ENCODE data around the gene LIPM. TPM values are rescaled to one million over a fixed set of nuclear protein-coding genes. Genes with fewer than 3 reads are reported as not detected.

Gene LIPM
- total RNA-seq, 1 donor from 2014 or later = not detected

DNA sequence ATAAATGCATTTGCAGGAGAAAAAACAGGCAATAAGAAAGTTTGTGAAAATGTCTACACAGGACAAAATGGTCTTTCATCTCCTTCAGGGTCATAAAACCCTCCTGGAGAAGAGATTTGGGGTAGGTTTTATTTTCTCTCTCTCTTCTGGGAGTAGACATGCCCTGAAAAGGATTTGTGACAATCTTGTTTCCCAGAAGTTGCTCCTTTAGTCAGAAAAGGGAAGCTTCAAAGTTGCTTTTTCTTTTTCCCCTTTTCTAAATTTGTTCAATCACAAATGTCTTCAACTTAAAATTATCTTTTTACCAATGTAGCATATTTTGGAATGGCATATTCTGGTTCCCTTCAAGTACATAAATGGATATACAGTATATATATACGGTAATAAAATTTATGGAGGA is 58.5 kb downstream of the LIPM start:
- no peak for ATAC-seq (ENCODE audit: poor library complexity)
- intact Hi-C loops (cut with DNase I) = no loop called here
- DNase-seq = no peak

DNA sequence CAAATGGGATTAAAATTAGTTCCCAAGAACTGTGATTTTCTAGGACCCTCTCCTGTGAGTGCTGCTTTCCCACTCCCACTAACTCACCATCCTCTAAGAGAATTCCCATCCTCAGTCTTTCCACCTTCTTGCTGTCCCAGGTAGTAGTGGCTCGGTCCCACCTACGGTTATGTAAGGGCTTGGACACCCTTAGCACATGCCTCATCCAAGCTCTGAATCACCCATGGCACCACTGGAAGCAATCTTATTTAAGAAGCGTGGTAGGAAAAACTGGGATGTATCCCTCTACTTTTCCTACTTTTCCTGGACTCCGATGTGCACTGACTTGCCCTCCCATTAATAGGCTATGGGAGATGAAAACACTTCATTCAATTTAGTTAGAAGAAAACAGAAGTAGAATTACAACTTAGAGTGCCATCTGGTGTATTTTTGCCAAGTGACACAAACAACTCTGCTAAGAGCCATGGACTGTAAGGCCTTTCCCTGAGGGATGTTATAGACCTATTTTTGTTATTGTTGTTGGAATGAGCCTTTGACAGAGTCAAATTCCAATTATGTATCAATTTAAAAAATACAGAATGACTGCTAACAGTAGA is 62.8 kb downstream of the LIPM start:
- intact Hi-C loops (cut with DNase I) = no loop called here
- ATAC-seq (ENCODE audit: poor library complexity) = no peak
- DNase-seq = no peak

DNA sequence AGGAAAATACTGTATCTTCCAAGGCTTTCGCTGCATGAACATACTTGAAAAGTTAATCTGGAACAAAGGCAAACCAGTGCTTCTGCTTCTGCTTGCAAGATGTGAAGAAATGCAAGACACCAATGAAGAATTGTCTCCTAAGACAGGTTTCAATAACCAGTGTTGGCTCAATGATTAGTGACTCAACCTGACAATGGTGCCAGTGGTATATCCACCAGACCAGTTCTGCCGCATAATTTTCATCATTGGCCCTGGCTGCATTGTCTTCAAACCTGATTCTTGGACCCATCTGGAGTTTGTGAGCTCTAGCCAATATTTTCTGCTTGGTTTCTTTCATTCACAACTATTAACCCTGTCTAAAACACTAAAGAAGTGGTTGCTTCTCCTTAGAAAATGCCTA is 63.9 kb downstream of the LIPM start:
- intact Hi-C loops (cut with DNase I) = no loop called here
- ATAC-seq (ENCODE audit: poor library complexity) = no peak
- DNase-seq = no peak

DNA sequence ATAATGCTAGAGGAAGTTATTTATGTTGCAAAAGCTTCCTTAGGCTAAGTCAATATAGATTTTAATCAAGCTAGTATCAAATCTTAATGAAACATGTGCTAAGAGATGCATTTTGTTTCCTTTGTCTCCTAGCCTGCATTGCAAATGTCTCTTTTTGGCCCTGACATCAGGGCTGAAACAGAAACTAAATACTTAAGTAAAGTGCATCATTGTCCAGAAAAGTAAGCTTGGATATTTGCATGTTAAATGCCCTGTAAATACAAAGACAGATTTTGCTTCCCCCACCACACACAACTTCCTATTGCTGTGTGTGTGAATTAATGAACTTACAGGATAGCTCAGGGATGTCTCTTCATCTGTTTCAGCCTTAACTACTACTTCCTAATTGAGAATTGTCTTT is 67.6 kb downstream of the LIPM start:
- intact Hi-C loops (cut with DNase I) = no loop called here

More for the DNA sequence above, 67.6 kb downstream of the LIPM start:
- DNase-seq (no peak), ATAC-seq (ENCODE audit: poor library complexity) (no peak)

Other genes starting within 250 kb of the LIPM start
- 22.5 TPM for gene RNLS, start 219.4 kb upstream of the LIPM start, total RNA-seq
- not detected for gene LIPJ, start 216.0 kb upstream of the LIPM start, total RNA-seq
- not detected for gene LIPF, start 138.3 kb upstream of the LIPM start, total RNA-seq
- not detected for gene LIPK, start 96.5 kb upstream of the LIPM start, total RNA-seq
- not detected for gene LIPN, start 42.7 kb upstream of the LIPM start, total RNA-seq
- gene ANKRD22, start 49.1 kb downstream of the LIPM start, total RNA-seq = not detected
- gene STAMBPL1, start 77.5 kb downstream of the LIPM start, total RNA-seq = 2.0 TPM
- 74.5 TPM for gene ACTA2, start 150.0 kb downstream of the LIPM start, total RNA-seq
- gene FAS, start 188.1 kb downstream of the LIPM start, total RNA-seq = 3.8 TPM